Fibroblast of lung (primary cell): ENCODE results near the gene BLOC1S1.

Experiments
- EZH2 ChIP-seq: IDR thresholded peaks from 2 replicates; pipeline ENCODE4 v1.5.1; 2012; ENCODE audit warnings: low read length, control low read depth, mild to moderate bottlenecking; ENCODE audit errors: missing control alignments
- TF ChIP-seq, protein P1 (sequence below), 2 donors: IDR thresholded peaks in 1 of 2; conservative IDR thresholded peaks in 1 of 2; 1 replicate in 1 of 2; 2 replicates in 1 of 2; pipeline ENCODE4 v1.5.1; 2011 to 2012; ENCODE audit warnings: low read length in 2 of 2, control low read depth in 1 of 2, inconsistent platforms in 1 of 2, low read depth in 1 of 2, mild to moderate bottlenecking in 1 of 2

DNA sequence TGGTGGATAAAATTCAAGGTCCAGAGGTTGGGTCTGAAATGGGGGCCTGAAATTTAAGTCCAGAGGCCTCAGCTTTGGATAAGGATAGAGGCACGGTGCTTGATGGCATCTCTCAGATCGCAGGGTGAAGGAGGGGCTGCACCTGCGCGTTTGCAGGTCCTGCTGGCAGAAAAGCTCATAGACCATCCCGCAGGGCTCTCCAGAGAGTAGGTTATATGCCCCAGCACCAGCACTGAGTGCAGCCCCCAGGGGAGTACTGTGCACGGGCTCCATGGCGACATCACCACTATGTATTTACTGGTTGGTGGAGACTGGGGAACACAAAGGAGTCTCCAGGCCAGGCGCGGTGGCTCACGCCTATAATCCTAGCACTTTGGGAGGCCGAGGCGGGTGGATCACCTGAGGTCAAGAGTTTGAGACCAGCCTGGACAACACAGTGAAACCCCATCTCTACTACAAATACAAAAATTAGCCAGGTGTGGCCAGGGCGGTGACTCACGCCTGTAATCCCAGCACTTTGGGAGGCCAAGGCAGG is 17.2 kb downstream of the BLOC1S1 start:
- TF ChIP-seq, protein P1, sequence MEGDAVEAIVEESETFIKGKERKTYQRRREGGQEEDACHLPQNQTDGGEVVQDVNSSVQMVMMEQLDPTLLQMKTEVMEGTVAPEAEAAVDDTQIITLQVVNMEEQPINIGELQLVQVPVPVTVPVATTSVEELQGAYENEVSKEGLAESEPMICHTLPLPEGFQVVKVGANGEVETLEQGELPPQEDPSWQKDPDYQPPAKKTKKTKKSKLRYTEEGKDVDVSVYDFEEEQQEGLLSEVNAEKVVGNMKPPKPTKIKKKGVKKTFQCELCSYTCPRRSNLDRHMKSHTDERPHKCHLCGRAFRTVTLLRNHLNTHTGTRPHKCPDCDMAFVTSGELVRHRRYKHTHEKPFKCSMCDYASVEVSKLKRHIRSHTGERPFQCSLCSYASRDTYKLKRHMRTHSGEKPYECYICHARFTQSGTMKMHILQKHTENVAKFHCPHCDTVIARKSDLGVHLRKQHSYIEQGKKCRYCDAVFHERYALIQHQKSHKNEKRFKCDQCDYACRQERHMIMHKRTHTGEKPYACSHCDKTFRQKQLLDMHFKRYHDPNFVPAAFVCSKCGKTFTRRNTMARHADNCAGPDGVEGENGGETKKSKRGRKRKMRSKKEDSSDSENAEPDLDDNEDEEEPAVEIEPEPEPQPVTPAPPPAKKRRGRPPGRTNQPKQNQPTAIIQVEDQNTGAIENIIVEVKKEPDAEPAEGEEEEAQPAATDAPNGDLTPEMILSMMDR (conservative IDR thresholded peaks at IDR 0.05 in 1 of 2, IDR thresholded peaks at IDR 0.05 in 1 of 2; ENCODE audit: low read depth in 1 of 2, low read length in 2 of 2): no peak
- TF ChIP-seq EZH2: no peak
